GM21381 (cell line): ENCODE results near the gene PRSS48.
"Not testable (repeated sequence)": the region's sequence is repeated elsewhere in the genome, so short reads cannot be mapped to it uniquely, and the experiment has no call there.

Source experiments
- ATAC-seq: cut with Tn5 transposase; IDR thresholded peaks from one replicate; pipeline ENCODE4 v1.9.1; 2021; ENCODE audit warnings: mild to moderate bottlenecking, moderate library complexity; ENCODE audit not compliant: unreplicated experiment

Gene PRSS48

DNA sequence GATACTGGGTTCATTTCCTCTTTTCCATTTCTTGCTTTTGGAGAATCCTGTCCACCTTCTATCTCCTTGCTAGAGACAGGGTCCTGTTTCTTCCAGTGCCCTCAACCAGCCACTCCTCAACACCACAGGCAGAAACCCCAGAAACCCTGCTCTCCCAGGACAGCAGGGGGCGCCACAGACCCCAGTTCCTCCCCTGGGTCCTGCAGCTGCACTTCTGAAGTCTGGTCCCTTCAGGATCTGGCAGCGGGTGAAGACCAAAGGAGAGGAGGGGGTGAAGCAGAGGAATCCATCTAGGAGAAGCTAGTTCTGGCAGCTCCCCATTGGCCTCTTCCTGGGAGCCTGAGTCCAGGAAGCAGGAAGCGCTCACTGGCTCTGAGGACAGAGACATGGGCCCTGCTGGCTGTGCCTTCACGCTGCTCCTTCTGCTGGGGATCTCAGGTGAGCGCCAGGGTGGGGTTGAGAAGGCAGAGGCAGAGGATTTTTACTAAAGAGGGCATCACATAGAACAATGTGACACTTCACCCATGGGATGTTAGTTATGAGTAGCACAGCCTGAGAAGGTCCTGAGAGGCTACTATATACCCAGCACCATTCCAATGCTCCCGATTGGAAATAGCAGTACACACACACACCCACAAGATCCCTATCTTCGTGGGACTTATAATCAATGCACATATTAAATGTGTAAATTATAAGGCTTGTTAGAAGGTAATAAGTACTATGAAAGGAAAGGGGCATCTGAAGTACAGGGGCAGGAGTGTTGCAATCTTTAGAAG lies at the start of gene PRSS48:
Gene PRSS48, plus strand, starts transcription at position 375 of the 776 bp plus-strand sequence. Its CDS starts 12 bp downstream, at position 387.
- ATAC-seq = no peak

DNA sequence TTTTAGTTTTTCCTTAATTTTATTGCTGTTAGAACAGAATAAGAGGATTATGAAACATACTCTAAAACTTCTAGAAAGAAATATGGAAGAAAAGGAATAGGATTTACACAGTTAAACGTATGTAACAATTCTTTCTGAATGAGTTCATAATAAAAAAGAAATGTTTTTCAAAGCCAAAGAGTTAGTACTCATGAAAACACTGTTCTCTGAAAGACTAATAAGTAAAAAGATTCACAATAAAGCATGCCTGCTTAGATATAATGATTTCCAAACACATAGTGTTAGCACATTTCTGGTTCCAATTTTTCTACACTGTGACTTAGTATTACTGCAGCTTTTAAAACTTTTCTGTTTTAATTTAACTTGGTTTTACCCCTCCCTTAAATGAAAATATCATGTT lies 49.8 kb upstream of the PRSS48 start:
- ATAC-seq = no peak

- ATAC-seq = no peak
Measured at GRCh38 chr4:151227731-151228130, 49.2 kb upstream of the PRSS48 start.

DNA sequence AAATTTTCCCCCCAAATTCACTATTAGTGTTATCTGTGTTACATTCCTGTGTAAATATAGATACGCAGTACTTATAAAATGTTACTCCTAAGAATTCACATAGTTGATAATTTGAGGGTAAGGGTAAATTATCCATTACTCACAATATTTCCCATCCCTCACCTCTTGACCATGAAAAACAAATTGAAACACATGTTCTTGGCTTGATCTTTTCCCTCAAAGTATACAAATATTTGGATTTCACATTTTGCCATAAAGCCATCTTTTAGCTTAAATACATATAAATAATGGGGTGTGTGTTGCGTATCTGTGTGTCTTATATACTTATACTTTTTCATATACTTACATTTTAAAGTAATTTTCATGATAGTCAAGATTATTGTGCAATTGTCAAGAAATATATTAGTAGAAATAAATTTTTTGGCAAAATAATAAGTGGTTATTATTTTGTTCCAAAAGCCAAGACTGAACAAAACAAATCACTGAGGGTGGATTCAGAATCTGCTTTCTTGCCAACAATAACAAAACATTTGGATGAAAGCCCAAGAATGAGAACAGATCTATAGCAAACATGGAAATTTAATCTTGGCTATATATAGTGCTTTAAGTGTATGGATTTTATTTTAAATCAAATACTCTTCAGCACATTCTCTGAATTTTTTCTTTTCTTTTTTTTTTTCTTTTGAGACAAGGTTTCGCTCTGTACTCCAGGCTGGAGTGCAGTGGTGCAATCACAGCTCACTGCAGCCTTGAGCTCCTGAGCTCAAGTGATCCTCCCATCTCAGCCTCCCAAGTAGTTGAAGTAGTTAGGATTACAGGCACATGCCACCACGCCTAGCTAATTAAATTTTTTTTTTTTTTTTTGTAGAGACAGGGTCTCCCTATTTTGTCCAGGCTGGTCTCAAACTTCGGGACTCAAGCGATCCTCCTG lies 48.5 kb upstream of the PRSS48 start:
- no peak for ATAC-seq

GRCh38 chr4:151231915-151232595 lies 44.9 kb upstream of the PRSS48 start:
- no peak for ATAC-seq

DNA sequence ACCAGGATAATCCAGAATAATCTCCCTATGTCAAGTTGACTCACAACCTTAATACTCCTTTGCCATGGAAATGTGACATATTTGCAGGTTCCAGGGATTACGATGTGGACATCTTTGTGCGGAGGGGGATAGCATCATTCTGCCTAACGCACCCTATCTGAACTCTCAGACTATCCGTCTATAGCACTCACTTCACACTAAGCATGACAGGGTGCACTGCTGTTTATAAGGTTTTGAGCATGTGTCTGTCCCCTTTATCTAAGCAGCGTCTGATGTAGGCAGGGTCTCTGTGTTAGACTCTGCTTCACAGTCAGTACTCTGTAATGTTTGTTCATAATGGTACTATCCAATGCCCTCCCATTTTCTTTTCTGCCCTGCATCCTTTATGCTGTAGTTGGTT lies 43.4 kb upstream of the PRSS48 start:
- no peak for ATAC-seq

GRCh38 chr4:151235373-151235772 lies 41.6 kb upstream of the PRSS48 start:
- not testable (repeated sequence) for ATAC-seq

- no peak for ATAC-seq
Measured at GRCh38 chr4:151236036-151236435, 40.9 kb upstream of the PRSS48 start.

DNA sequence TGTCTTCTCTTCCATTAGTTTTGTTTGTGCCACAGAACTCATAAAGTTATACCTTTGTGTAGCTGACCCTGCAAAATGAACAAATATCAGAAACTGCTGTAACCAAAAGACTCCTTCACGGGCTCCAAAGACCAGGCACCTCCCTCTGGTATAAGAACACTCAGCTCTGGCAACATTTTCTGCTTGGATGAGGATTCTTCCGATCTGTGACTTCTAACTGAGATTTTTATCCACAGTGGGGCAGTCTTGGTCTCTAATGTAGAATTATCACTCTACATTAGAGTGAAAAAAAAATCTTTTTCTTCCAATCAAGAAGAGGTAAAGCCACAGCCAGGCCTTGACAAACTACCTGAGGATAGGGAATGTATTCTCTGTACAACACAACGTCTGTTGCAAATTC lies 38.5 kb upstream of the PRSS48 start:
- ATAC-seq = no peak

- ATAC-seq = no peak
Measured at GRCh38 chr4:151239608-151240007, 37.4 kb upstream of the PRSS48 start.

GRCh38 chr4:151242305-151242704 lies 34.7 kb upstream of the PRSS48 start:
- no peak for ATAC-seq

DNA sequence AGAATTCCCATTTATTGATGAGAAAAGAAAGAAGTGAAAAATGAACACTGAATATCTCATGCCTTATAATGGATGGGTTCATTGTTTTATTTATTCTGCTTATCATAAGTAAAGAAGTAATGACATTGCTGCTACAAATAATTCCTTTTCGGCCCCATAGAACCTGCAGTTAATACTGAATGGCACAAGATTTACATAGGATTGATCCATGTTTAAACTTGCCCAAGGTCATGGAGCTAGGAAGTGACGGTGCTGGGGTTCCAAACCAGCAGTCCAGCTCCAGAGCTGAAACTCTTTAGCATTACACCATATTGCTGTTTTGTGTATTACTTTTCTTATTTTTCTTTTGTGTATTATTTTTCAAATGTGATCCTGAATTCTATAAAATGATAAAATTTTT lies 30.2 kb upstream of the PRSS48 start:
- no peak for ATAC-seq

- no peak for ATAC-seq
Measured at GRCh38 chr4:151247395-151247794, 29.6 kb upstream of the PRSS48 start.

DNA sequence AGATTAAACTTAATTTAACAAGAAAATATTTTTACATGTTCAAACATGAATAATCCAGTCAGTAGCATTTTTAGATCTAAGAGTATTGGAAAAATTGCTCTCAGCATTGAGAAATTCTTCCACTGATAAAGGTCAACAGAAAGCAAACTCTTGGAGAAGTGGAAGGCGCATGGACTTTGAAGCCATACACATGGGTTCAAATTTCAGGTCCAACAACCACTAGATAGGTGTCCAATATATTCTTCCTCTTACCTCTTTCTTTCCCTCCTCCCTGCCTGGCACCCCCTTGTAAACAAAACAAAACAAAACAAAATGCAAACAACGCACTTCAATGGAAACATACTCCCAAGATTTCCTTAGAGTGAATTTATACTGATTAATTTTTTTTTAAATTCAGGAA lies 28.4 kb upstream of the PRSS48 start:
- no peak for ATAC-seq

- ATAC-seq = no peak
Measured at GRCh38 chr4:151250706-151251105, 26.3 kb upstream of the PRSS48 start.

- no peak for ATAC-seq
Measured at GRCh38 chr4:151251603-151252304, 25.2 kb upstream of the PRSS48 start.

DNA sequence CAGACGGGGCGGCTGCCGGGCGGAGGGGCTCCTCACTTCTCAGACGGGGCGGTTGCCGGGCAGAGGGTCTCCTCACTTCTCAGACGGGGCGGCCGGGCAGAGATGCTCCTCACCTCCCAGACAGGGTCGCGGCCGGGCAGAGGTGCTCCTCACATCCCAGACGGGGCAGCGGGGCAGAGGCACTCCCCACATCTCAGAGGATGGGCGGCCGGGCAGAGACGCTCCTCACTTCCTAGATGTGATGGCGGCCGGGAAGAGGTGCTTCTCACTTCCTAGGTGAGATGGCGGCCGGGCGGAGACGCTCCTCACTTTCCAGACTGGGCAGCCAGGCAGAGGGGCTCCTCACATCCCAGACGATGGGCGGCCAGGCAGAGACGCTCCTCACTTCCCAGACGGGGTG lies 21.7 kb upstream of the PRSS48 start:
- ATAC-seq = not testable (repeated sequence)

- not testable (repeated sequence) for ATAC-seq
Measured at GRCh38 chr4:151255680-151256079, 21.3 kb upstream of the PRSS48 start.

- ATAC-seq = no peak
Measured at GRCh38 chr4:151256134-151256533, 20.8 kb upstream of the PRSS48 start.

DNA sequence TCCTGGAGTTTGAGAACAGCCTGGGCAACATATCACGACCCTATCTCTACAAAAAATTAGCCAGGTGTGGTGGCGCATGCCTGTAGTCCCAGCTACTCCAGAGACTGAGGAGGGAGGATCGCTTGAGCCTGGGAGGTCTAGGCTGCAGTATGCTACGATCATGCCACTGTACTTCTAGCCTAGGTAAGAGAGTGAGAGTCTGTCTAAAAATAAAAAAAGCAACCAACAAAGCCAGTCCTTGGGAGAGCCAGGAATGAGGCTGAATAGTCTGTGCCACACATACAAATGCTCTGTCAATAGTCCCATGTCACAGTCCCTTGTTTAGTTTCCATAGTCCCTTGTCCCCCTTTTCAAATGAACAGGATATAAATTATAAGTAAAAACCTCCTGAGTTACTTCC lies 19.3 kb upstream of the PRSS48 start:
- no peak for ATAC-seq

DNA sequence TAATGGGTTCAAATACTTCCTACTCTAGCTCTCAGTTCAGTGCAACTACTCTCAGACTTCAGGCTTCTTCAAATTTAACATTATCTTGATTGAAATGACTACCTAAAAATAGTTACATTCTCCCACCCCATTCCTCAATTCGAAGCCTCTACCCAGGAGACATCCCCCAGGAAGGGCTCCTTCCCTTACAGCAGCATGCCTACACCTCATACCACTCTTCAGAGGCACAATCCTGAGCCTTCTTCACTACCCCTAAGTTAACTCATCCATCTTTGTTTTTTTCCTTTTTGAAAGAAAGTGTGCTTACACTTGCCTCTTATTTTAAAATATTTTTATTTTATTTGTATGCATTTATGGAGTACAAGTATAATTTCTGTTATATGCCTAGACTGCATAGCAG lies 17.2 kb upstream of the PRSS48 start:
- no peak for ATAC-seq
